ENCODE results near the gene SLC9A7. TPM values are rescaled to one million over a fixed set of nuclear protein-coding genes. Genes with fewer than 3 reads are reported as not detected.
"Not testable (repeated sequence)": the region's sequence is repeated elsewhere in the genome, so short reads cannot be mapped to it uniquely, and the experiment has no call there.

The SLC9A7 gene
- total RNA-seq, 1 donor from 2014 or later: 1.9 TPM

- Histone ChIP-seq H3K27me3 (ENCODE audit: low read depth) (no peaks in the 10 kb centered on the region), H3K9me3 (replicated peaks) (peaks cover 12% of the 10 kb centered on the region), H3K4me3 (no peak overlapping the region), H3K4me1 (no peaks in the 10 kb centered on the region), H3K27ac (replicated peaks) (no peak overlapping the region), H3K36me3 (no peaks in the 10 kb centered on the region)
- no peak for DNase-seq
- intact Hi-C loops (cut with micrococcal nuclease): no loop called here
- TF ChIP-seq CTCF (IDR thresholded peaks at IDR 0.05; ENCODE audit: borderline replicate concordance): no peak
Observed at GRCh38 chrX:46737041-46737440, 21.9 kb downstream of the SLC9A7 start.

- Histone ChIP-seq H3K9me3 (replicated peaks) (peaks cover 12% of the 10 kb centered on the region), H3K27me3 (ENCODE audit: low read depth) (no peaks in the 10 kb centered on the region), H3K4me3 (no peak overlapping the region), H3K36me3 (no peaks in the 10 kb centered on the region), H3K4me1 (no peaks in the 10 kb centered on the region), H3K27ac (replicated peaks) (no peak overlapping the region)
- intact Hi-C loops (cut with micrococcal nuclease): no loop called here
- TF ChIP-seq CTCF (IDR thresholded peaks at IDR 0.05; ENCODE audit: borderline replicate concordance): no peak
- DNase-seq: no peak
Observed at GRCh38 chrX:46735622-46736021, 23.3 kb downstream of the SLC9A7 start.

- H3K9me3 ChIP-seq (replicated peaks): peaks cover 12% of the 10 kb centered on the region
- intact Hi-C loops (cut with micrococcal nuclease): no loop called here
- DNase-seq: no peak
- no peak overlapping the region for H3K27ac ChIP-seq (replicated peaks)
- no peak overlapping the region for H3K4me3 ChIP-seq
- no peak for TF ChIP-seq CTCF (IDR thresholded peaks at IDR 0.05; ENCODE audit: borderline replicate concordance)
- no peaks in the 10 kb centered on the region for H3K27me3 ChIP-seq (ENCODE audit: low read depth)
- H3K36me3 ChIP-seq: no peaks in the 10 kb centered on the region
- no peaks in the 10 kb centered on the region for H3K4me1 ChIP-seq
Observed at GRCh38 chrX:46733226-46733625, 25.7 kb downstream of the SLC9A7 start.

DNA sequence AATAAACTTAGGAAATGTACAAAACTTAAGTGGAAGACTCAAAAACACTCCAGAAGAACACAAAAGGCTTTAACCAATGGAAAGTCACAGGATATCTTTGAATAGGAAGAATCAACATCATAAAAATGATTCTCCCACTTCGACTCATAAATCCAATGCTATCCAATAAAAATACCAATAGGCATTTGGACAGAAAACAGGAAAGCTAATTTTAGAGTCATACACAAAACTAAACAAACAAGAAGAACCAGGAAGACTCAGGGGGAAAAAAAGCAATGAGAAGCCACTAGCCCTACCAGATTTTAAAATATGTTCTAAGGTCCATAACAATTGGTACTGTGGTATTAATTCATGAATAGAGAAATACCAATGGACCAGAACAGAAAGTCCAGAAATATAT is 28.2 kb downstream of the SLC9A7 start:
- no peak for TF ChIP-seq CTCF (IDR thresholded peaks at IDR 0.05; ENCODE audit: borderline replicate concordance)
- intact Hi-C loops (cut with micrococcal nuclease): no loop called here

DNA sequence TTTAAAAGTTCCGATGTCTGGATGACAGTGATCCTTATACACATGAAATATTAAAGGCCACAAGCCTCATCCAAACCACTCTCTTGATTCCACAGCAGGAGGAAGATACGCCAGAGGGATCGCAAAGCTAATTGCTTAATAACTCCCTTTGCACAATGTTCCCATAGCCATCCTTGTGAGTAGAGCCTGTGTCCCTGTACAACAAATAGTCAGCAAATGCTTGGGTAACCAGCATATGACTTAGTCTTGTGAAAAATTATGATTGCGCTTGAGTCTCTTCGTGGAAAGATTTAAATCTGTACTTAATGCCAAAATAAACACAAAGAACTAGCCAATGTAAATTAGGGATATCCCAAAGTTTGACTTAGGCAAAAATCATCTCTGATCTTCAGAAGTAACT is 31.5 kb downstream of the SLC9A7 start:
- Histone ChIP-seq H3K4me1 (no peaks in the 10 kb centered on the region), H3K27me3 (ENCODE audit: low read depth) (no peaks in the 10 kb centered on the region), H3K9me3 (replicated peaks) (no peaks in the 10 kb centered on the region), H3K27ac (replicated peaks) (no peak overlapping the region), H3K36me3 (no peaks in the 10 kb centered on the region), H3K4me3 (no peak overlapping the region)
- DNase-seq: no peak
- TF ChIP-seq CTCF (IDR thresholded peaks at IDR 0.05; ENCODE audit: borderline replicate concordance): no peak
- intact Hi-C loops (cut with micrococcal nuclease): no loop called here

More for the DNA sequence above, 28.2 kb downstream of the SLC9A7 start:
- Histone ChIP-seq H3K4me1 (no peaks in the 10 kb centered on the region), H3K27ac (replicated peaks) (no peak overlapping the region), H3K9me3 (replicated peaks) (peaks cover 3% of the 10 kb centered on the region), H3K27me3 (ENCODE audit: low read depth) (no peaks in the 10 kb centered on the region), H3K36me3 (no peaks in the 10 kb centered on the region), H3K4me3 (no peak overlapping the region)
- DNase-seq: no peak

- H3K27ac ChIP-seq (replicated peaks); H3K4me1 ChIP-seq; DNase-seq; intact Hi-C loops (cut with micrococcal nuclease); H3K4me3 ChIP-seq; H3K27me3 ChIP-seq (ENCODE audit: low read depth); H3K36me3 ChIP-seq; H3K9me3 ChIP-seq (replicated peaks): not testable (repeated sequence)
Observed at GRCh38 chrX:46723569-46723927, 35.4 kb downstream of the SLC9A7 start.
